ENCODE measurements around the gene DCP1A.

The DCP1A gene

DNA sequence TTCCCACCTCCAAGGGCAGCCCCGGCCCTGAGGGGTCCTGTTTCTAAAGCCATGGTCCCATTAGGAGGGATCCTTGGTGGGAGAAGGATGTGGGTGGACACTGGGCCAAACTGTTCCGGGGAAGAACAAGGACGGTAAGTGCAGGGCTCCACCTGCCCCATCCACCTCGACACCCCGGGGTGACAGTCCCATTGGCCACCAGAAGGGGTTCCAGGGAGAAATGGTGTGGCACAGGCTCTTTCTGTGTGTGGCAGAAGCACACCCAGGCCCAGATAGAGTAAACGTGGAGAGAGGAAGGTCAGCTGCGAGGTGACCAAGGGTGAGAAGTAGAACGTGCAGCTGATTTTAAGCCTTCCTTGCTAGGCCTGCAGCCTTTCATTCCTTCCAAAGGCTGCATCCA is 103.6 kb downstream of the DCP1A start:
- no peak for DNase-seq (ENCODE audit: low read depth)

DNA sequence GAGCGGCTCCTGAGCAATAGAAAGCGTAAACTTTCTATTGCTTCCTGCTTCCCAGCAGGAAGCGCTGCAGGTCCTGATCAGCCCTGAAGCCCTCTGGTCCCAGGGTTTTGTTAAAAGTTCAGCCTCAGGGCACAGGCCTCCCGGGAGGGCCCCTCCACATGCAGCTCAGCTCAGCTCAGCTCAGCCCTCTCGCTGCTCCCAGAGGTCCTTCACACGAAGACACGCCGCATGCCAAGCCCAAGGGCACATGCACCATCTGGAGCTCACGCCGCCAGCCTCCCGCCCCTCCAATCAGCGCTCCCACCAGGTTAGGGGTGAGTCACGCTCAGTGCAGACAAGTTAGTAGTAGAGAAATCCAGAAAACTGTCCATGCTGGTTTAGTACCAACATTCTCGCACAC is 104.2 kb downstream of the DCP1A start:
- no peak for DNase-seq (ENCODE audit: low read depth)

DNA sequence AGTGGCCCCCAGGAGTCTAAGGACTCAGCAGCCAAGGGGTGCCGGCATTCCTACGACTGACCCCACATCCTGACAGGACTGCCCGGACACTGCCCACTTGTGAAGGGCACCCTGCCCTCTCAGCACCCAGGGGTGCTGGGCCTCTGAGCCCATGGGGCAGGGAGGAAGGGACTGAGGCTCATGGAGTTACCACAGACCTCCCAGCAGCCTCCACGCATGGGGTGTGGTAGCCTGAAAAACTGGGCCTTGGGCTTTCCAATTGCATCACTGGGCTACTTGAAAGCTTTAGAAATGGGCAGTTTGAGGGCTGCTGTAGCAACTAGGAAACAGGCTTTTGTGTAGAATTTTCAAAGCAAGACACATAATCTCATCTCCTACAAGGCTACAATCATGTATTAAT is 104.7 kb downstream of the DCP1A start:
- no peak for DNase-seq (ENCODE audit: low read depth)

DNA sequence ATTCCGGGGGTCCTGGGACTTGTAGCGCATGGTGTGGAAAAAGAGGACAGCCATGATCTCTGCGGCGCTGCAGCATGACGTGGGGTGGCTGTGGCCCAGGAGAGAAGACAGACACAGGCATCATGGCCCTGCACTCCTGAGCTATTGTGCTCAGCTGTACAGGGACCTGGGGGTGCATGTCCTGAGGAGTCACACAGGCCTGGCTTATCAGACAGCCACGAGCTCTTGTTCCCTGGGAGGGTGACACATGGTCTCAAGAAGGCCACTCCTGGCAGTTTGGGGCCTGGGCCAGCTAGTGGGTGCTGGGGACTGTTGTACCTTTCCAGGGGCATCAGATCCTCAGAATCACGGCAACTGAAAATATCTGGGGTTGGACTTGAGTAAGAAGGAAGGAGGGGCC is 105.2 kb downstream of the DCP1A start:
- DNase-seq (ENCODE audit: low read depth): no peak

DNA sequence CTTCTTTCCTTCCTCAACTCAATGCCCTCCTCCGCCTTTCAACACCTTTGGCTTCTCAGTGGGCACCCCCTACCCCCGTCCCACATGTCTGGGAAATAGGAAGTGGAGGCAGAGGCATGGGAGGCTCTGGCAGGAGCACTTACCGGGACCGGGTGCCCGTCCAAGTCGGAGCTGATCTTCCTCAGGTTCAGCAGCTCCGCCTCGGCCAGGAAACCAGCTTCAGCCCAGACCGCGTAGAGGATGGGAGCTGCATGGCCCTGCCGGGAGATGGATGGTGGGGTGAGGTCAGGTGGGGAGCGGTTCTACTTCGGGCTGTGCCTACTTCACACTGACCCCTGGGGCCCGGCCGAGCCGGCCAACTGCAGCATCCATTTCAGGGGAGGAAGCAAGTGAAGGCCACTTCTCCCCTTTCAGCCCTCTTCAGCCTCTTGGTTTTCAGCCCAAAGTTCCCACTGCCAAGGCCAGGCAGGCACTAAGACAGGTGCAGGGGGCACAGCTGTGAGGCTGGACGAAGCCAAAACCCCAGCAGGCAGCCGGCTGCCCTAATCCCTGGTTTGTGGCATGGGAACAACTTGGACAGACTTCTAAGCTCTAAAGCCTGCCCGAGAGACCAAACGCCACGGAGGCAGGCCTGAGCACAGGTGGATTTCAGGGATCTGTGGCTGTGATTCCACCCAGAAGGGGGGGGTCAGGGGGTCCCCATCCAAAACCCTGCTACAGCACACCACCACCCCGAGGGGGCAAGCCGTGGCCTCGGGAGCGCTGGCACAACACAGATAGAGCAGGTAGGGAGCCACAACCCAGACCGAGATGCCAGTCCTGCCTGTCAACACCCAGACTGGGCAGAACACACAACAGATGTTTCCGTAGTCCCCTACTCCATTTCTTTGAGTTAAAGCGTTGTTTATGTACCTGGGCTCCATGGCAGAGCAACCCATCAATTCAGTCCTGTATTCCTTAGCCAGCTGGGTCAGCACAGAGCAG is 106.1 kb downstream of the DCP1A start:
- no peak for DNase-seq (ENCODE audit: low read depth)

DNA sequence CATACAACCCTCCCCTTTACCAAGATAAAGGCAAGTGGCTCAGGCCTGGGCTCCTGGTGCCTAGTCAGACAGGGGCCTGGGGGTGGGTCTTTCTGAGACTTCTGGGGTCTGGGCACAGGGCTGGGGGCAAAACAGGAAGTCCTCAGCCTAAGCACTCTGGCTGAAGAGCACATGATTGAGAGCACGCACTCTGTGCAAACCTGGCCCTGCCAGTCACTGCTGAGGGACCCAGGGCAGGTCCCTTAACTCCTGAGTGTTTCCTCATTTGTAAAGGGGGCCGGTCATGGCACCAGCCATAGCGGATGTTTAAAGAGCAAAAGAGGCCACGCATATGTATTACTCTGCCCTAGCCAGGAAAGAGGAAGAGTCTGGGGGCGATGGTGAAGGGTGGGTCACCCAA is 107.5 kb downstream of the DCP1A start:
- no peak for DNase-seq (ENCODE audit: low read depth)

DNA sequence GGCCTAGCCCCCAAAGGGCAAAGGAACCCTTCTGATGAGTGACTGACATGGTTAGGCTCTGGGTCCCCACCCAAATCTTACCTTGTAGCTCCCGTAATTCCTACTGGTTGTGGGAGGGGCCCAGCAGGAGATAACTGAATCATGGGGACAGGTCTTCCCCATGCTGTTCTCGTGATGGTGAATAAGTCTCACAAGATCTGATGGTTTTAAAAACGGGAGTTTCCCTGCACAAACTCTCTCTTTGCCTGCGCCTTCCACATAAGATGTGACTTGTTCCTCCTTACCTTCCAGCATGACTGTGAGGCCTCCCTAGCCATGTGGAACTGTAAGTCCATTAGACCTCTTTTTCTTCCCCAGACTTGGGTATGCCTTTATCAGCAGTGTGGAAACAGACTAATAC is 108.5 kb downstream of the DCP1A start:
- DNase-seq (ENCODE audit: low read depth): no peak

DNA sequence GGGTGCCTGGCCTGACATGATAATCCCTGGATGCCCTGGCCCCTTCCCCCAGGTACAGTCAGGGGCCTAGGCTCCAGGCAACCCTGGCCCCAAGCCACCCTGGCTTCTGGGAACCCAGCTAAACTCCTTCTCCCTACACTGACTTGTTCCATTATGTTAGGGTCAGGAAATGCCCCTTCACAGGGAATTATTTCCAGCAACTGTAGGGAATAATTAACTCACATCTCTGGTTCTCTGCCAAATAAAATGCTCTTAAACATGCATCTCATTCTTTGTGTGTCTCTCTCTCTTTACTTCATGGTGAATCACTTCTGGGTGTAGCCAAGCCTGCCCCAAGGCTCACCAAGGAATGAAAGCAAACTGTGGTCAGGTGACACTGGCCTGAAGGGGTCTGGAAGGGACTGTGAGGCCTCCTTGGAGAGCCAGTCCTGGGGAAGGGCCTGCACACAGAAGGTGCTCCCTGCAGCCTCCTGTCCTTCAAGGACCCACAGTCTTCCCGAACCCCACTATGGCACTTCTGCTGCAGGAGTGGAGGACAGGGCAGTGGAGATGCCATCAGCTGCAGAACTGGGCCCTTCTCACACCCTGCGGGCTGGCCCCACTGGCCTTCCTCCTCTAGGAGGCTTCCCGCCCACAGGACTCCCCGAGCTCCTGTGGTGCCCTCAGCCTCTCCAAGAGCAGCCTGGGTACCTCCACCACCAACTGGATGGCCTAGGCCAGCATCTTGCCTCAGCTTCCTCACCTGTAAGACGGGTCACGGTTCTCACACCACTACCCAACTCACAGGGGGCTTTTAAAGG is 109.1 kb downstream of the DCP1A start:
- DNase-seq (ENCODE audit: low read depth): no peak

DNA sequence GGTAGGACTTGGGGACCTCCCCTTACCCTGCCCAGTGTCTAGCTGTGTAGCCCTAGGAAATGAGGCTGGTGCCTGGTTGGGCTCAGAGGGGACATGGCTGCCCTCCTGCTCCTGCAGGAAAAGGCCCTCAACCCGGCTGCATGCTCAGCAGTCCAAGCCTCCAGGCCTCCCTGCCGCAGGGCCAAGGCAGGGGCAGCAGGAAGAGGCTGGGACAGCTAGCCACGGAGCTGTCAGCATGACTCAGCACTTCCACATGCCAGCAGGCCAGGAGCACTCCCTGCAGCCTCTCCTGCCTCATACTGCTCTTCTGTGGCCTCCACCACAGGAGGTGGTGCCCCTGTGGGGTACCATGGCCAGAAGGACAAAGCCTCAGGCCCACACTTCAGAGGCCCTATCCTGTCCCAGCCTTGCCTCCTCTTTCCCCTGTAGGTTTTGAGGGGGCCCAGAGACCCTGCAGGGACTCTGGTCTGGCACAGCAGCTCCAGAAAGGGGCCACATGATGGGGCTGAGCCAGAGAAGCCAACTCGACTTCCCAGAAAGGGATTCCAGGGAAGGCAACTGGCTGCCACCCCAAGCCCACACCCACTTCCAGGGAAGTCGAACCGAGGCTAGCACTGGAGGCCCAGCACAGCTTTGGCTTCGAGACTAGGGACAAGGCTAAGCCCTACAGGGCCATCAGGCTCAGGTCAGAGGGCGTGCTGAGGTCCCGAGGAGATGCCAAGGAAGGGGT is 111.1 kb downstream of the DCP1A start:
- DNase-seq (ENCODE audit: low read depth): no peak

DNA sequence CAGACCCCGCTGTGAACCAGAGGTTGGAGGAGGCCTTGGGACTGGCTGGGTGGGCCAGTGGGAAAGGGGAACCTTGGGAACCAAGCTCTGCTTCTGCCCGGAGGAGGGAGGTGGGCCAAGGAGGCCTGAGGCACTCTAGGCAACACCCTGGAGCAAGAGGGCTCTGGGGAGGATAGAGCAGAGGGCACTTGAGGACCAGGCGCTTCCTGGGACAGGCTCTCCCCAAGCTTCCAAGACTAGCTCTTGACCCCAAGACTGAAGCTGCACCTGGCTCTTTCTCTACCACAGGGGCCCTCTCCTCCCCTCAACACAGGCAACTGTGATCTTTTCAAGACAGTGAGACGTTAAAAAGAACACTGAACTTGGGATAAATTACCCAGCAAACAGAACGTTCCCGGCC is 111.8 kb downstream of the DCP1A start:
- no peak for DNase-seq (ENCODE audit: low read depth)

DNA sequence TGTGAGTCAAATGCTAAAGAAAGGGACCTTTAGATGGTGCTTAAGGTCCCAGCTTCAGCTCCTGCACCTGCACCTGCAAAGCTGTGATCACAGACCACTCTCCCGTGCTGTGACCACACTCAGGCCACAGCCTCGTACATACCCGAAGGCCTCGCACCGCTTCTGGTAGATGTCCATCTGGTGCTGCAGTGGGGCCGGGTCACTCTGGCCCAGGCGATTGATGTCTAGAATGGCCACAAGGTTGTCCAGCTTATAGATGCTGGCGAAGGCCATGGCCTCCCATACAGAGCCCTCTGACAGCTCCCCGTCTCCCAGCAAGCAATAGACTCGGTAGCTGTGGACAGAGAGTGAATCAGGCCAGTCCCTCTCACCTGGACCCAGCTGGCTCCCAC is 112.5 kb downstream of the DCP1A start:
- no peak for DNase-seq (ENCODE audit: low read depth)

DNA sequence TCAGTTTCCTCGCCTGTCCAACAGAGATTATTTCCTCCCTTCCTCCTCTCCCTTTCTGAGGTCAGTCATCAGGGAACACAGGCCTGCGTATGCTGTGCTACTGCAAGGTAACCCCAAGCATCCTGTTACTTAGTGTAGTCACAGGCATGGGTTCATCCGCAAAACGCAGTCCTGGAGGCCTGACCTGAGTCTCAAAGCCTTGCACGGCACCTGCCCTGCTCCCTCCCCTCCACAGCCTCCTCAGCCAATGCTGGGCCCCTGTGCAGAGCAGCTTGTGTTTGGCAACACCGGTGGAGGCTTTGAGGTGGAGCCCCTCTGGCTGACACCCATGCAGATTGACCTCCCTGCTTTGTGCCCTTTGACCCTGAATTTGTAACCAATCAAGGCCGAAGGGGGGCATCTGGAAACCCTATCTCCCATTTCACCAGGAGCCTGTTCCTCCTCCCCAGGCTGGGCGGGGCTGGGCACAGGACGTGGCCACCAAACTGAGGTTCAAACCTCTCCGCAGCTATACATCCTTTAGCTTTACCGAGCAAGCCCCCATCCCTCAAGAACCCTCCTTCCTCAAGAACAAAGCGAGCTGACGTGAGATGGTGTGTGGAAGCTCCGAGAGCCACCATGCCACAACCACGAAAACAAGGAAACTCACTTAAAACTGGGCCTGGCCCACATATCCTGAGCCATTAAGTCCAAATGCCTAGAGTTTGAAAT is 113.1 kb downstream of the DCP1A start:
- DNase-seq (ENCODE audit: low read depth): no peak
